Ammon's horn (tissue), 1 donor: ENCODE measurements around the gene PCMT1.
"Not testable (repeated sequence)": the region's sequence is repeated elsewhere in the genome, so short reads cannot be mapped to it uniquely, and the experiment has no call there.

Experiments used
- DNase-seq: peaks from one replicate; pipeline ENCODE4 v3.0.0-alpha.2; 2016; ENCODE audit warnings: low spot score

Gene PCMT1

GRCh38 chr6:149749594-149750135 lies at the start of gene PCMT1:
Gene PCMT1, plus strand, starts transcription at chr6:149749741. Its CDS starts 161 bp downstream, at chr6:149749902.
- peak; percentile 94 for DNase-seq

DNA sequence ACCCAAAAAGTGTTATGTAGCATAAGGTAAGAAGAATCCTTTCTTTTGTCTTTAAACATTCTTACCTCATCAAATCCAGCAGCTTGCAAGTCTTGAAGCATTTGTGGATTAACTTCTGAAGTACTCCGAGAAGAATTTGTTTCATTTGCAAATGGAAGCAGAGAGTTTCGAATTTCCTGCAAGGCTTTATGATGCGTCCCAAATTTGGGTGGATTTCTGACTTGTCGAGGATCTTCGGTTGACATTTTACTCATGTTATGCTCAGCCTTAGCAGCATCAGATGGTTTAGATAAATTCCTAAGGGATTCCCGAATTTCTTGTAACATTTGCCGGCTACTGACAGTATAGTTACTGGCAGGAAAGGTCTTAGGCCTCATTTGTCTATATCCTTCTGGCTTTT lies 47.8 kb upstream of the PCMT1 start:
- DNase-seq, result no peak

DNA sequence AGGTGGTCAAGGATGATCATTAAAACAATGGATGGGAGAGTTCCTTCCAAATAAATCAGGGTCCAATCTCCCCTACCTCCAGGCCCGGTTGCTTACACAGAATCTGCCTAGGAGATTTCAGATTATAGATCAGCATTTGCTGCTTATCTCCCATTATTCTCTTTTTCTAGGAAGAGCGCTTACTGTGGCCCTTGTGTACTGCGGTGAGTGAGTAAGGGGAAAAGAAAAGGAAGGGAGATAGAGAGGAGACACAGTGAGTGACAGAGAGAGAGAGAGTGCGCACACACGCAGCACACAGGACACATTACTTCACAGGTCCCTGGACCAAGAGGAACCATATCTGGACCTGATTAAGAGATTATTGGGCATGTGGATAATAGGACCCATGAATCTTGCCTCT lies 37.8 kb upstream of the PCMT1 start:
- DNase-seq, result no peak

DNA sequence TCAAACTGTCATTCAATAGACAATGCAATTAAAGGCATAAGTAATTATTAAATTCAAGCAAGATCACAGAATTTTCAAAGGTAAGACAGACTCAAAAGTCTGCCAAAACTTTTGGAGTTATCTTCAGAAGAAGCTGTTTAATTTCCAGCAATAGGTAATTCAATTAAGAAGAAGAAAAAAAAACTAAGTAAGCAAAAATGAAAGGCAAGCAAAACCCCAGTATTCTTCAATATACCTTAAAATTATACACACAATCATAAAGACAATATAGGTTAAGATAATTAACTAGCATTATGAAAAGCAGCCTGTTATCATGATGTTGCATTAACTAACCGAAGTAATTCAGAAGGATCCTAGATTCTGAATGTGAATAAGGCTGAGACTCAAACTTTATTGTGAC lies 35.1 kb upstream of the PCMT1 start:
- DNase-seq, result no peak

DNA sequence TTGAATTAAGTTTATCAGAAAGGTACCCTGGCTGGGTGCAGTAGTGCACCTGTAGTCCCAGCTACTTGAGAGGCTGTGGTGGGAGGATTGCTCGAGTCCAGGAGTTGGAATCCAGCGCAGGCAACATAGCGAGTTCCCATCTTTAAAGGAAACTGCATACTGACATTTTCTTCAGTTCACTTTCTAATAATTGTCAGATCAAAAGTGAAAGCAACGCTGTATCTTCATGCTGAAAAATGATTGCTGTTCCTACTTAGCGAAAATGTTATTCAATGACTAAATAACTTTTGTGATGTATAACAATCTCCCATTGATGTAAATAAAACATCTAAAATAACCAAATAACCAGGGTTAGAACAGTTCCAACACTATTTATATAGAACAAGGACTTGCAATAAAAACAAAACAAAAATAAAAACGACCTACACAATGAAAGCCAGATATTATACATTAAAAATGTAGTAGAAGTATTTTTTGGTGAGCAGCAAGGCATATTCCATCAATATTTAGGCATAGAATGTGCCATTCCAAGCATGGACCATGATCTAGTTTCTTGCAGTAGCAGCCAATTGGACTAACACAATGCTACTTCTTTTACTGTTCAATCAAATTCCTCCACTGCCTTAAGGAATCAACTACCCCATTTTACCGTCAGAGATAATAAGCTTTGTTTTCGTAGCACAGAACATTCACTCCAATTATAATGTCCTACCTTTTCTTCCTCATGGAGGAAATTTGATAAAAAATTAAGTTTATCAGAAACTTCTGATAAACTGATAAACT lies 33.2 kb upstream of the PCMT1 start:
- DNase-seq, result no peak

GRCh38 chr6:149717255-149717587 lies 32.3 kb upstream of the PCMT1 start:
- DNase-seq, result no peak

DNA sequence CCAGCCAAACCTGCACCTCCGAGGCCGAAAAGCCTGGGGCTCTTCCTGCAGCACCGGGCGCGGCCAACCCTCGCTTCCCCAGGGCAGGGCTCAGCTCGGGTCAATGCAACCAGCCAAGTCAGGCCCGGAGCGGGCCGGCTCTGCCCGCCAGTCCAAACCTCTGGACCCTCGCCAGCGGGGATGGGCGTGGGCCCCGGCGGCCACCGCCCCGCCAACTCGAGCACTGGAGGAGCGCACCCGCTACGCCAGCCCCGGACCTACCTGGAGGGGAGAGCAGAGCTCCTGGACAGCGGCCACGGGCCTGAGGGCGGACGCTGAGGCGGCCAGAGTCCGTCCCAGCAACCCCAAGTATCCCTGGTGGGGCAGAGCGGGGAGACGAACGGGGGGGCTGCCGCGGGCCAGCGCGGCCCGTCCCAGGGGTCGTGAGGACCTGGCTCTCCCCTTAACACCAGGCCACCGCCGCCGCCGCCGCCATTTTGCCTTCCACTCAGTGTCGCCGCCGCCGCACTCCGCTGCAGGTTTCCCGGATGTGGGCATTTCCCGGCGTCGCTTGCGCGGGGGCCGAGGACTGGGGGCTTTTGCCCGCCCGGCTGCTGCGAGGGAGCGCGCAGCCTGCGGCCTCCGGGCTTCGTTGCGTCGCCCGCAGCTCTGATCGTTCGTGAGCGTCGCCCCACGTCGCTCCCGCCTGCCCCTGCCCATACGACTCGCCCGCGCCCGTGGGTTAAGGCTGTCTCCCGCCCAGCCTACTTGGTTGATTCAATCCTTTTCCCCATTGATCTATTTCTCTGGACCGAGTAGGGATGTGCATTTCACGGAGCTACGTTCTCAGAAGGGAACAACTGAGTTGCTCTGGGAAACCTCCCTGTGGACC lies 31.7 kb upstream of the PCMT1 start, which contains the start of gene LATS1:
Gene LATS1 (minus strand): TSS at position 514 of the 871 bp plus-strand sequence. CDS start 15,975 bp downstream, outside the sequence.
- DNase-seq, result peak; percentile 83

- no peak for DNase-seq
Observed at GRCh38 chr6:149719531-149719930, 30.0 kb upstream of the PCMT1 start.

DNA sequence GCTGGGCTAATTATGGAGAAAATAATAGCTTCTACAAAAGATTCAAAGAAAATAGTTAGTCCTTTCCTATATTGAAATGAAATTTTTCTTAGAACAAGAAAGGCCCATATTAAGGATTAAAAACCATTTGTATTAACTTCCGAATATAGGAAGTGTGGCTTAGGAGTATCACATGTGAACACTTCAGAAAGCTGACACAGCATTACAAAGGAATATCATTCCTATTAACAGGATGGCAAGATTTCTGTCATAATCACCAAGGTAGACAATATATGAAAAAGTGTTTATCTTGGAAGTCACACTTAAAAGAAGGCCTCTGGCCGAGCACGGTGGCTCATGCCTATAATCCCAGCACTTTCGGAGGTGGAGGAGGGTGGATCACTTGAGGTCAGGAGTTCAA lies 26.3 kb upstream of the PCMT1 start:
- no peak for DNase-seq

- DNase-seq, result peak; percentile 89
Observed at GRCh38 chr6:149723771-149724417, 25.6 kb upstream of the PCMT1 start.

GRCh38 chr6:149725785-149726184 lies 23.8 kb upstream of the PCMT1 start:
- no peak for DNase-seq

DNA sequence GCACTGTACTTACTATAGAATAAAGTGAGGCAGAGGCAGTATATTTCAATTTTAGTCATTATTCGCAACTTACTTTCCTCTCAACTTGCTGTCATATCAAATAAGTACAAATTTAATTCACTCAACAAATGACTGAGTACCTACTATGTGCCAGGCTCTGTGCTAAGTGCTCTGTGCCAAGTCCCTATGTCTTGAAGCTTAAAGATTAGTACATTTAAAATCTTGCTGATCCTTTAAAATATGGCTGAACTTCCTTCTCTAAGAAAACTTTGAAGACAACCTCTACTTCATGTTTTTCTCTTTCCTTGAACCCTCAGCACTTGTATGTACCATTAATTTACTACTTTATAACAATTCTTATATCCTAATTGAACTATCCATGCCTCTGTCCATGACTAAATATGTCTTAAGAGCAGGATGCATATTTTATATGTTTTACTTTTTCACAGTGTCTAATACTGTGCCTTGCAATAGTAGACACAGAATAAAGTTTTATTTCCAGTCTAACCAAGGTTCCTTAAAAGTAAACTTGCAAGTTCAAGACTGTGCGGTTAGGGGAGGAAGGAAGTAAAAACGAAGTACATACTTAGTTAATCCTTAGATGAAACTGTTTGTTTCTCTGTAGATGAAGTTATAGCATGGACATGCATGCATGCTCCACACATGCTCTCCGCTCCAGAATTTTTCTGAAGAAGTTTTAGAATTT lies 21.6 kb upstream of the PCMT1 start:
- DNase-seq, result no peak

DNA sequence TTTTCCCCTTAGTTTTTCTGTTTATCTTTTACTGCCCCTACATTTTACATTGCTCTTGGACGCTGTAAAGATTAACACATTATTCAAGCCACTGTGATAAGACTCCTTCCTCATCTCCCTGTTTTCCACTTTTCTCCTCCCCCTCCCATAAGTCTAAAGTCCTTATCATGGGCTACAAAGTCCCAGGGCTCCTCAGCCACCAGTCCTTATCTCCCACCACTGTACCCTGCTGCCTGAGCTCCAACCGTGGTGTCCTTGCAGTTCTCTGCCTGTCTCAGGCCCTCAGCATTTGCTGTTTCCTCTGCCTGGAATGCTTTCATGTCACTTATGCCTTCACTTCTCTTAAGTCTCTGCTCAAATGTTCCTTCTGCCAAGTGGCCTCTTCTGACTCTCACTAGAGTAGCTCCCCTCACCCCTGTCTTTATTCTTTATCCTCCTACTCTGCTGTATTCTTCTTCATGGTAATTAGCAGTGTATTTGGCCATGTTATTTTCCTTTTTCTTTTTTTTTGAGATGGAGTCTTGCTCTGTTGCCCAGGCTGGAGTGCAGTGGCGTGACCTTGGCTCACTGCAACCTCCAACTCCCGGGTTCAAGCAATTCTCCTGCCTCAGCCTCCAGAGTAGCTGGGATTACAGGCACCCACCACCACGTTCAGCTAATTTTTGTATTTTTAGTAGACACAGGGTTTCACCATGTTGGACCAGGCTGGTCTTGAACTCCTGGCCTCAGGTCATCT lies 20.9 kb upstream of the PCMT1 start:
- DNase-seq, result no peak

- no peak for DNase-seq
Observed at GRCh38 chr6:149729824-149730223, 19.7 kb upstream of the PCMT1 start.

DNA sequence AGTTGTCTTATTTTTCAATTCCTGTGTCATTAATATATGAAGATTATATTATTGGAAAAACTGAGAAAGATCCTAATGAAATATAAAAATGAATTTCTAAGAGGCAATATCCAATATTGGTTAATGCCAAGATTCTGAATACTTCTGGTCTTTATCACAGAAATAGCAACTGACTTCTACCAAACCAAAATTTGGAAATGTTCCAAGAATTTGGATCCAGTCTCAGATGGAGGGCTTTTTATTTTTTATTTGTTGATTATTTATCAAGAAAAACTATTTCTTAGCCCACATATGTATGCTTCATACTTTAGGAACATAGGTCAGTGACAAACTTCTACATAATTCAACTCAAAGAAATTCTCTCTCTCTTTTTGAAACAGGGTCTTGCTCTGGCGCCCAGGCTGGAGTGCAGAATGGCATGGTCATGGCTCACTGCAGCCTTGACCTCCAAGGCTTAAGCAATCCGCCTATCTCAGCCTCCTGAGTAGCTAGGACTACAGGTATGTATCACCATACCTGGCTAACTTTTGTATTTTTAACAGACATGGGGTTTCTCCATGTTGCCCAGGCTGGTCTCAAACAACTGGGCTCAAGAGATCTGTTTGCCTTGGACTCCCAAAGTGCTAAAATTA lies 16.3 kb upstream of the PCMT1 start:
- DNase-seq, result no peak

- DNase-seq, result no peak
Observed at GRCh38 chr6:149734915-149735314, 14.6 kb upstream of the PCMT1 start.

DNA sequence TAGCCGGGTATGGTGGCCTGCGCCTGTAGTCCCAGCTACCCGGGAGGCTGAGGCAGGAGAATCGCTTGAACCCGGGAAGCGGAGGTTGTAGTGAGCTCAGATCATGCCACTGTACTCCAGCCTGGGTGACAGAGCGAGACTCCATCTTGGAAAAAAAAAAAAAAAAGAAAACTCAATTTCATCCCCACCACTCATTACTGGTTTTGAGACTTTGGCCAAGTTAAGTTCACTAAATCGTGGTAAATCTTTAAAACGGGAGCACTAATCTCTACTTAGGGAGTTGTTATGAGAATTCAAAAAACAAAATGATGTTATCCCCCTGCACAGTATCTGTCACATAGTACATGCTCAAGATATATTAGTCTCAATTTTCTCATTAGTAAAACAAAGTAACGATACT lies 4.3 kb upstream of the PCMT1 start:
- DNase-seq, result not testable (repeated sequence)

DNA sequence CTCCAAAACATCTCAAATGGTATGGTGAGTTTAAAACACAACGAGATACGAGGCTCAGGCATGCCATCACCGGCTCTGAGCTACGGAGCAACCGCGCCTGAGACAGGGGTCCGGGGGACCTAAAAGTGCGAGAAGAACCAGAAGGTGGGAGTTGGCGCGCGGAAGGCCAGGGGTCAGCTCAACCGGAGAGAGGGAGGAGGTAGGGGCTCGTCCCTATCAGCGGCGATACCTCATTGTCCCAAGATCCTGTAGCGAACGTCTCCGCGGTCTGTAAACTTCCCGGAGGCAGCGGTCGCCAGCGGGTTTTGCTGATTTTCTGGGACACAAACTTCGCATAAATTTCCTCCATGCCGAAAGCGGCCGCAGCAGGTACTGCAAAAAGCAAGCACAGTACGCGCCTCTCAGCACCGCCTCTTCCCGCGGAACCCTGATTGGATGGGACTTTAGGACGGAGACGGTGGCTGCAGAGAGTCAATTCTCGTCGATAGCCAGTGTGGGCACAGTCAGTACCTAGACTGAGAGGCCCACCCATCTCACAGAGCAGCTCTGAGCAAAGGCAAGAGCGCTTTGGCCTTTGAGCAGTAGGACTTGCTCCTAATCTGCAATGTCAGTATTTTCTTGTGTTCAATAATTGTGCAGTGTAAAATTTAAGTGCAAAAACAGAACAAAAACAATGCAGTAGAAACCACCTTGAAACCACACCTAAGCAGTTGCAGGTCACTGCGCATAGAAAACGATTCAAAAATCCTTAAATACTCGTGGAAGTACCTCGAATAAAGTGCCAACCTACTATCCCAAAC lies 3.2 kb upstream of the PCMT1 start, which contains the start of gene NUP43:
Gene NUP43 (minus strand): TSS at position 383 of the 800 bp plus-strand sequence. CDS start 34 bp downstream, at position 349.
- DNase-seq, result peak; percentile 96

DNA sequence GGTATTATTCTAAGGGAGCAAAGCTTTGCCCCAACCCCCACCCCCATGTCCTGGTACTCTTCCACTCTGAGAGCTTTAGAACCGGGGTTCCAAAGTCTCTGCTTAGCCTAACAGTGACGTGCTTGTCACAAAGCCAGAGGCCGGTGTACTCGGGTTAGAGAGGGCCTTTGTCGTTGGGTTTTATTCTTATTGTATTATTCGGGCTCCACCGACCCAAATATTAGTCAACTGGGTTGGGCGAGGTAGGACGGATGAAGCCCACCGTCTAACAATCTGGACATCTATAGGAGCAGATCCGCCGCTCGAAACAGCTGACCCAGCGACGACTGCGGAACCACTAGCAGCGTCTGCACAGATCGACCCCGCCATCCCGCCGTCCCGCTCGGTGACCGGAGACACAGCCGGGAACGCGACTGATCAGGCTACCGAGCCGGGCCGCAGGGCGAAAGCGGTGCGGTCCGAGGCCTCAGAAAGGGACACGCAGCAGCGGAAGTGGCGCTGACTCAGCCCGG lies 403 bp upstream of the PCMT1 start:
- not testable (repeated sequence) for DNase-seq
